HG02970 (cell line): ENCODE results near the gene CPEB4.

Experiments
- ATAC-seq: cut with Tn5 transposase; IDR thresholded peaks from one replicate; pipeline ENCODE4 v1.9.1; 2021; ENCODE audit warnings: mild to moderate bottlenecking, moderate library complexity, moderate number of reproducible peaks; ENCODE audit not compliant: unreplicated experiment, low FRiP score

The CPEB4 gene

DNA sequence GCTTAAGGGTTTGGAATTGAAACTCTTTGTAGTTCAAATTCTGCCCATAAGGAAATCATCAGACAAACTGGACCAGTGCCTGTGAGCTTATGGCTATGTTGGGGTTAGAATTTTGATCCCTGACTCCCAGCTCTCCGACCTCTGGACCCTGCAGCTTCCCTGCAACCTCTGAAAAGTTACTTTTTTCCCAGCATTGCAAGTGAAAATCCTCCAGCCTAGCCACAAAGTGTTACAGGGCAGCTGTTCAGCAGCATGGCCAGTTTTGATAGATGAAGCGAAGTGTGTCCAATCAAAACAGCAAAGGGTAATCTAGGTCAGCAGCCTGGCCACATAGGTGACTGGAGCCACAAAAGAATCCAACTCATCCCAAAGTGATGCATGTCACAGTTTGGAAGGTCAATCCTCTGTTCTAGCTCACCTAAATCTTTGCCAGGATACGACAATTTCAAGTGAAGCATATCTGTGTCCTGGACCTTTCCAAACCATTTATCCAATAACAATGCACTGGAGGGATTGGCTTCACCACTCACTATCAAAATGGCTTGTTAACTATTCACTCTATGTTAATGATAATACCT, 4.7 kb upstream of the CPEB4 start:
- no peak for ATAC-seq

DNA sequence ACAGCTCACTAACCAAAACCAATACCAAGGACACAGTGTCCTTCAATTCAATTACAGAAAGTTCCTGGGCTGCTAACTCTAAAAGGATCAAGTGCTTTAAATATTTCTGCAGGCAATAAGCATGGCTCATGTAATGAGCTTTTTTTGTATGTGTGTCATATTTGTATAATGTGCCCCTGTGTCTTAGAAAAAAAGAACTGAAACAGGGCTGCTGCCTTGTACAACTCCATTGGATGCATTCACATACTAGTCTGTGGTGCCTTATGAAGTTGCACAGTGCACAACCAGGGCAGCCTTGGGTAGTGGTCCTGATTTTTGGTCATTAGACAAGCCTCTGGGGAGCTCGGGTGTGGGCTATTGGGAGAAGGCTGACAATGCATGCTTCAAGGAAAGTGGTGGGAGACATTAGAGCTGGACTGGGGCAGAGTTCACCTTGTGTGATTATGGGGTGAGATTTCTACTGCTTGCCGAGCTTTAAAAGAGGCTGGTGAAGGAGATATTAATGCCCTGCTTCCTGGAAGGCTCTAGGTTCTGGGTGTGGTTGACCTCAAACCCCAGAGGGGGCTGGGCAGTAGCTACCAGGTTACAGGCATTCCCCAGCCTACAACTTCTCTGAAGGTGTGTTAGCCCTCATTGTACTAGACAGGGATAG, 3.6 kb upstream of the CPEB4 start:
- ATAC-seq, result no peak

DNA sequence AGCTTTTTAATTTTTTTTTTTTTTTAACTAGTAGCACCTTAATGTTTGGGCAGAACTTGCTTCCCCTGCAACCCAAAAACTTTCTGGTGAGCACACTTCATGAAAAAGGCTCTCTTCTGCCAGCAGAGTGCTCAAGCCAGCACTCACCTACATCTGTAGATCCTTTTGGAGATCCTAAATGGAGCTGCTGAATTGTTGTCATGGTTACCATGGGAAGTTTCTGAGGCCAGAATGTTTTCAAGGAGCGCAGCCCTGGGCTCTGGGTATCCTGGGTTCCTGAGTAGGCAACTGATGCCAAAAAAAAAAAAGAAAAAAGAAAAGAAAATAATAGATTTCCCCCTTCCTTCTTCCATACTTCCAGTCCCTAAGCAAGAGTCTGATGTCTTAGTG, 3.1 kb upstream of the CPEB4 start:
- ATAC-seq, result no peak

DNA sequence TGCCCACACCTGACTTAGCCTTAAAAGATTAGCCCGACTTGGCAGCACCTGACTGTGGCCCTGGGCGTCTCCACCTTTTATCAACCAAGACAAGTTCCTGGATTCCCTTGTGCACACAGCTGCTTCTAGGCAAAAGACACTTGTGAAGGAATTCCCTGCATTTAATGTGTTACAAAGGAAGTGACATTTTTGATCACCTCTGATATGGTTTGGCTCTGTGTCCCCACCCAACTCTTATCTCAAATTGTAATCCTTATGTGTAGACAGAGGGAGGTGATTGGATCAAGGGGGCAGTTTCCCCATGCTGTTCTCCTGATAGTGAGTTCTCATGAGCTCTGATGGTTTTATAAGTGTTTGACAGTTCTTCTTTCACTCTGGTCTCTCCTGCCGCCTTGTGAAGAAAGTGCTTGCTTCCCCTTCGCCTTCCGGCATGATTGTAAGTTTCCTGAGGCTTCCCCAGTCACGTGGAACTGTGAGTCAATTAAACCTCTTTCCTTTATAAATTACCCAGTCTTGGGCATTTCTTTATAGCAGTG, 2.6 kb upstream of the CPEB4 start:
- no peak for ATAC-seq

DNA sequence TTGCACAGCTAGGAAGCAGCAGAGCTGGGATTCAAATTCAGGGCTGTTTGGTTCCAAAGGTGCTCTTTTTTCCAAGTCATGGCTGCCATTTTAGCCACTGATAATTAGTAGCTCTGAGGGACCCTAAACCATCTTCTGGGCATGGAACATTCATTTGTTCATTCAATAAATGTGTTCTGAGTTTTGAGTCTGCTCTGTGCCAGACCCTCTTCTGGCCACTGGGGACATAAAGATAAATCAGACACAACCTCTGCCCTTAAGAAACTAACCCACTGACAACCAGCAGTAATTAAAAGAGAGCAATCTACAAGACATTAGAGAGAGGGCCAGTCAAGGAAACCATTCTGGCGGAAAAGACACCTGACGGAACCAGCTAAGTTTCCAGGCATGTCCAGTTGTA, 2.0 kb upstream of the CPEB4 start:
- no peak for ATAC-seq

DNA sequence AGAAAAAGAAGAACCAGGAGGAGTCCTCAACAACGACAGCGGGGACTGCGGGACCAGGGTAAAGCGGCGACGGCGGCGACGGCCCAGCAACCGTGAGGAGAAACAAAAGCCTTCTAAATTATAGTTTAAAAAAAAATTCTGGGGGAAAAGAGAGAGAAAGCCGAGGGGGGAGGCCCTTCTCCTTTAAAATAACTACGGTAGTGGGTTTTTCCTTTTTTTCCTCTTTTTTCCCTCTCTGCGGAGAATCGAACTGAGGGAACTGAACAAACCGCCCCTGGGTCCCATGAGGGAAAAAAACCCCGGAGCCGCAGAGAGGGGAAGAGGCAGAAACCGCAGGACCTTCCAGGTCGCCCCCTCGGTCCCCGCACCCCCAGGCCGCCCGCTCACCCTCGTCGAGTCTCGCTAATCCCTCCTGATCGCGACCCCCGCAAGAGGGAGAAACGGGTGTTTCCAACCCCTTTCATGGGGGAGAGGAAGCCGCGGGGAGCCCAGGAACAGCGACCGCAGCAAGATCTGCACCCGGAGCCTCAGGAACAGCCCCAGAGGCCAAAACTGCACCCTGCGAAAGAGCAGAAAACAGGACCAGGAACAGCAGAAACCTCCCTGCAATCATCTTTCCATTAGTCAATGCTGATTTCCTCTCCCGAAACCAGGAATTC, 453 bp downstream of the CPEB4 start:
- ATAC-seq, result no peak

DNA sequence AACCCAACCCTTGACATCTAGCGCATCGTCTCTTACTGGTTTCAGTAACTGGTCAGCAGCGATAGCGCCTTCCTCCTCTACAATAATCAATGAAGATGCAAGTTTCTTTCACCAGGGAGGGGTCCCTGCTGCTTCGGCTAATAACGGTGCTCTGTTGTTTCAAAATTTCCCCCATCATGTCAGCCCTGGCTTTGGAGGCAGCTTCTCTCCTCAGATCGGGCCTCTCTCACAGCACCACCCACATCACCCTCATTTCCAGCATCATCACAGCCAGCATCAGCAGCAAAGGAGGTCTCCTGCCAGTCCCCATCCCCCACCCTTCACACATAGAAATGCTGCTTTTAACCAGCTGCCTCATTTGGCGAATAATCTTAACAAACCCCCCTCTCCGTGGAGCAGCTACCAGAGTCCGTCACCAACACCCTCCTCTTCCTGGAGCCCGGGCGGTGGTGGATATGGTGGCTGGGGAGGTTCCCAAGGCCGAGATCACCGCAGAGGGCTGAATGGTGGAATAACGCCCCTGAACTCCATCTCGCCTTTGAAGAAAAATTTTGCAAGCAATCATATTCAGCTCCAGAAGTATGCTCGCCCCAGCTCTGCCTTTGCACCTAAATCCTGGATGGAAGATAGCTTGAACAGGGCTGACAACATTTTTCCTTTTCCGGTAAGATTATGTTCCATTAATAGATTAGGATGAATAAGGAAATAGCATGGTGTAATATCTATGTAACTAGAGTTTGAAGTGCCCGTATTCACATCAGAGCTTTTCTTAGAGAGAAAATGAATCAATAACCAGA, 2.2 kb downstream of the CPEB4 start:
- no peak for ATAC-seq

DNA sequence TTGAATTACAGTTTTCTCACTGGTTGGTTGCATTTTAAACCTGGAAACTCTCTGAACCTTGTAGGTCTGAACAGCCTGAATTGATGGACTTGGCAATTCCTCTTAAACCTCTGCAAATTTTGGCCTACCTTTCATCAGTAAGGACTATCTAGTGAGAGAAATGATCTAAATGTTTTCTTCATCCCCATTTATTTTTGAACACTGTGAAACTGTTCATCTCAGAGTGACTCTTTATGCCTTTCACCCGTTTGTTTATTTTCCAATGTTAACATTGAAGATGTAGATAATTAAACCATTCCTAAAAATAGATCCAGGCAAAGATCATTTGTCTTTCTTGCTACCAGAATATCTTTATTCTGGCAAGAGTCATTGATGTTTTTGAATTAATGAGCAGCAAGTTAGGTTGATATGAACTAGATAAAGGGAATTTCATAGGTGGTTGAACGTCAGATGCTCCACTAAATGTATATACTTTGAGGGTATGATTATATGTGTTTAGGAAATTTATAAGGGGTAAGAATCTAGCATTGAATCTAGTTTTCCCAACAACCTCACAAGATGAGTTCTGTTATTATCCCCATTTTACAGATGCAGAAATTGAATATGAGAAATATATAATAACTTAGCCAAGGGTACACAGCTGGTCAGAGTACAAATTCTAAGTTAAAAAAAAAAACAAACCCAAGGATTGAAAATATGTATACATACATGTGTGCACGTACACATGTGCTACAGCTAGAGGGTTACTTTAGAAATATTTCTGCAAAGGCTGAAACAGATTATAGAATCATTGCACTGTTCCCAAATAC, 3.4 kb downstream of the CPEB4 start:
- no peak for ATAC-seq

DNA sequence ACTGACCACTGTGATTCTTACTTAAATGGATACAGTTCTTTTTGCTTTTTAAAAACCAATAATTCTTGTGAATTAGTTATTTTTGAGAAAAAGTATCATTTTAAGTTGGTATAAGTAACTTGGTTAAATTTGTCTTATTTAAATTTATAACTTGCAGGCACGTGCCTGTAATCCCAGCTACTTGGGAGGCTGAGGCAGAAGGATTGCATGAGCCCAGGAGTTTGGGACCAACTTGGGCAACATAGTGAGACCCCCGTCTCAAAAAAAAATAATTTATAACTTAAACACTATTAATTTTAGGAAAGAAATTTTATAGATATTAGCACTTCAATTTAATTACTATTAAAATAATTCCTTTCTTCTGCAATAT, 5.0 kb downstream of the CPEB4 start:
- ATAC-seq, result no peak

DNA sequence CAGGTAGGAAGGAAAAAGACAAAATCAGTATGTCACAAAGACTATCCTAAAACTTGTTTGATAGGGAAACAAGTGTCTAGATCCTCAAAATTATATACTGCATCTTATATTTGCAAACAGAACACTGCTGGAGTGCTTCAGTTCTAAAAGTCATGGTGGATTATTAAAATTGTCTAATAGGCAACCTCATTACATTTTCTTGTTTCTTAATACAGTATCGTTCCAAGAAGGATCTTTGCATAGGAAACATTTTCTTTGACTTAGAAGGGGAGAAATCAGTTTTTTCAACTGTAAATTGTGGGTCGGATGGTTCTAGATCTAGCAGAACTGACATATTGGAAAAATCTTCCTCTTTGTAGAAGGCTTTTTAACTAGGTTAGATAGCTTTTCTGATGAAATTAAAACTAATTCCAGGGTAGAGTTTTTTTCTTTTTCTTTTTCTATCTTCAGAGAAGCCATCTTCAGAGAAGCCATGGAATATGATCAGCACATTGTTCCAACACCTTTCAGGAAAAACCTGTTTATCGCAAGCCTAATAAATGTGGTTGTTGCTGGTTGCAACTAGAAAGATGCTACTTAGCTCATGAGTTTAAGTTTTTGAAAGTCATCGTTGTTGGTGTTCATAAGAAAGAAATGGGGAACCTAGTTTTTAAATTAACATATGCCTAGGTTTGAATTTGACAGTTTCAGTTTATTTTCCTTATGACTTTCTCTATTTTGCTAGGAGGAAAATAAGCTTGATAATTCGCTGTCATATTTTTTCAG, 7.4 kb downstream of the CPEB4 start:
- ATAC-seq, result no peak

DNA sequence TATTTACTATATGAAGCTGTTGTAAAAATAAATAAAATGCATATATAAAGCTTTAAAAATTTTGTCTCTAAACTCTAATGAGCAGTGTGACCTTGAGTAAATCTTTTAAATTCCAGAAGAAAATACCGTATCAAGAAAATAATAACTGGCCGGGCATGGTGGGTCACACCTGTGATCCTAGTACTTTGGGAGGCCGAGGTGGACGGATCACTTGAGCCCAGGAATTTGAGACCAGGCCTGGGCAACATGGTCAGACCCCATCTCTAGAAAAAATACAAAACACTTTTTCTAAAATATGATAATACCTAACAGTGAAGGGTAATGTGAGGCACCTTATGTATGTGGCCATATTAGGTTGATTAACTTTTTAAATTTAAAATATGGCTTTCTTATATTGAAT, 8.5 kb downstream of the CPEB4 start:
- ATAC-seq, result no peak

DNA sequence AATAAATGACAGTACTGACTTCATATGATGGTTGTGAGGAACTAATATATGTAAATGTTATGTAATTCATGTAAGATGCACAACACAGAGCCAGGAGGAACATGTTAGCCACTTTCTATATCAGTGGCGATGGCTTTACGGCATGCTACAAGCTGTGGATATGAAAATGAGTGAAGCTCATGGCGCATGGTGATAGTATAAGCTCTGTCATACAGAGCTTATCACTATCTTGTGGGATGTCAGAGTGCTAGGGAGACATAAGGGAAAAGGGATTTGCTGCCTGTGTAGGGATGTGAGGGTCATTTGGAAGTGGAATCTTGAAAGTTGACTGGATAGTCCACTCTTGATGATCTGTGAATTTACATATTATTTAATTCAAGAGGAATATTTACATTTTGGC, 13.6 kb downstream of the CPEB4 start:
- ATAC-seq, result no peak

DNA sequence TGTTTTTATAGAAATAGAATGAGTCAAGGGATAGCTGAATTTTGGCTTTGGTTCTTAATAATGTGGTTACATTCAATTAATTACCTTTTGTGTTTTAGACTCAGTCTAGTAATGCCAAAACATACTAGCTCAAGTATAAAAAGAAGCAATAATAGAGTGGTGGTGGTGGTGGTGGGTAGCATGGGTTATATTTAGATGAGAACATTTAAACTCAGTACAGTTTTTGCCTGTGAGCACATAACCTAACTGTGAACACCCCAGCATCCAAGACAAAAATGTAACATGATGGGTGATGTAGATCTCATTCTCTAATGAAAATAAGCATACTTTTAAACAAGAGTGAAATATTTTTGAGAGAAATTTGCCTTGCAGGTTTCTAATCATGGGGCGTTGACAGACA, 14.2 kb downstream of the CPEB4 start:
- ATAC-seq, result no peak

DNA sequence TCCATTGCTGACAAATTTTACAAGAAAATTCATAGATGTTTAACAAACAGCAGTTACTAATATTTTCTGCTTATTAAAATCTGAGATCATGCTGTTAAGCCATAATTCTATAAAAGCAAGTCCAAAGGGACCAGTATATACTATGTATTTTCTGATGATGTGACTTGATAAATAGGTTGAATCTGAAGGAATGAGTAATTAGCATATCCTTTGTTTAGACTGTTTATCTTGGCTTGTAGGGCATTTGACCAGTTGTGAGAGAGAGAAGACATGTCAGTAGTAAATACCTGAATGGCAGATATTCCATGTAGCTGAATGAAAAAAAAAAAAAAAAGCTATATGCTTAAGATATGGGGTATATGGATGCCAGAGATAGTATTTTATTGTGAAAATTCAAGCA, 14.6 kb downstream of the CPEB4 start:
- no peak for ATAC-seq

DNA sequence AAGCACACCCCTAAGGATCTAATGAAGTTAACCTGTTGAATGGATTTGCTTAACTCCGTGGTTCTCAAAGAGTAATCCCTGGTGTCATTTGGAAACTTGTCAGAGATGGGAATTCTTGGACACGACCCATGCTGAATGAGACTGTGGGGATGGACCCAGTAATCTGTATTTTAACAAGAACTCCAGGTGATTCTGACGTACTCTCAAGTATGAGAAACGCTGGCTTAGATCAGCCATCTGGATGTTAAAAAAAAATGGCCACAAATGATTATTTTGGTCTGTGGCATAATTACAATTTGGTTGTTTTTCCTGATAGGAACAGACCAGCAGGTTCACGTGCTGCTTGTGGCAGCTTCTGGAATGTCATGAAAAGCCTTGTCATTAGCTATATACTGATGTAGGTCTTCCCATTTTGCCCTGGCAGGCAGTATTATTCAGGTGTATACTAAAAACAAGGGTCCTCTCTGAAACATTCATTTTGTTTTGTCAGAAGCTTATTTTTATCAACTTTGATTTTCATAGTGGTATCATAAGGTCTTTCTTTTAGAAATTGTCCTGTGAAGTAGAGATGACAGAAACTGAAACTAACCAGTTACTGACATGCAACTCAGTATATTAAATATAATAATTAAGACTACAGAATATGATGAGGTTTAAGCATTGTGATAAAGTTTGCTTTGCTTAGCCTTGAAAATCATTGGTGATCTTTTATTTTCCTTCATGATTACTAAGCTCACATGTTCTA, 15.4 kb downstream of the CPEB4 start:
- no peak for ATAC-seq

DNA sequence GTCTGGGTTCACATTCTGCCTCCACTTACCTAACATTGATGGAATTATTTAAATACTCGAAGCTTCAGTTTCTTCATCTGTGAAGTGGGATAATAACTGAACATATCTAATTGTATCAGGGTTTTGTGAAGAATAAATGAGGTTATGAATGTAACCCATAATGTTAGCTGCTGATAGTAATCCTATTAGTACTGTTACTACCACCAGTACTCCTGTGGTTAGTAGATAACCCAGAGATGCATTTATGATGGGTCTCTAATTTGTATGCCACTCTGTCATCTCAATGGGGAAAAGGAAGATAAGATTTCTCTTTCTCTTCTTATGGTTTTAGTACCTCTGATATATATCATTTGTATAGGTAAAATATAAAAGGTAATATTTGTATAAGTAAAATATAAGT, 16.0 kb downstream of the CPEB4 start:
- ATAC-seq, result no peak

DNA sequence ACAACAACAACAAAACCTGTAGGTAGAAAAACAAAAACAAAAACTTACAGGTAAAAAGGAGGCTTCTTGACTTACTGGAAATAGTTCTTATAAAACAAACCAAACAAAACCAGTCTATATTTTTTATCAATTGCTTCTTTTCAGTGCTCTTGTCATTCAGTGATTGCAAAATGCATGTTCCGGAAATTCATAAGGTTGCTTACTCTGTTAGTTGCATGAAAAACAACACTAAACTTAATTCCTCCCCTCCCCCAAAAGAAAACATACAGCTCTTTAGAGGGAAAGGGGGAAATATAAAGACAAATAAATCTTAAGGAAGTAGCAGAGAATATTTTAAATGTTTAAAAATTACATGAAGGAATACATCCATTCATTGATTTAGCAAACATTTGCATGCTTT, 19.1 kb downstream of the CPEB4 start:
- ATAC-seq, result no peak

DNA sequence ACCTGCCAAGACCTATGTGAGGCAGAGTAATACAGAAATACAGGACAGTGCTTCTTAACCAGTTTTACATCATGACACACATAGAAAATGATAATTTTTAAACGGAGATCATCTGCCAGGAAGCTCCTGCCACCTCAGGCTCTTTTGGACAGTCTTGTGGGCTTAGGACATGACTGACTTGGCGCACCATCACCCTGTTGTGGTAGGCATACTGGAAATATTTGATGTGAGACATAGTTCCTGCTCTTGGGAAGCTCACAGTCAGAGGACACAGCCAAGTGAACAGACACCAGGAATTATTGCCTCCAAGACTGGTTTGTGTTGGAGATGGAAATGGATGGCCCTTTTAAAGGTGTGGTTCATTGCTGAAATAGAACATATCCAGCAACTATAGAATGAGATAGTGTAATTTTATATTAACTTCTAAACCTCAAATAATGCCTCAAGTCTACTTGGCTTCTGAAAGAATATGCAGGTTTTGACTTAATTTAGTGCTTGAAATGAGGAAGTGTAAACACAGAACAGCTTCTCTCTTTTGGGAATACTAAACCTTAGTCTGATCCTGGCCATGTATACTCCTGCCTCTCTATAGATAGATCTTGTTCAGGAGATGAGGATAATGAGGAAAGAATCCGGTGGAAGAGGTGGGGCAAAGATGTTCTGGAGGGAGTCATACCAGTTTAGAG, 19.7 kb downstream of the CPEB4 start:
- ATAC-seq, result no peak
